Measurements from ENCODE around the gene CALML5. TPM values are rescaled to one million over a fixed set of nuclear protein-coding genes. Genes with fewer than 3 reads are reported as not detected.
A peak's percentile ranks its signal among the peaks of the same experiment; 100 is the strongest.

The CALML5 gene
- total and polyA plus RNA-seq, 9 of the 15 experiments (the other 6 are each of a cell fraction or from before 2014, with no cell fraction given): not detected

GRCh38 chr10:5522913-5523560, 23.7 kb upstream of the CALML5 start:
- CTCF ChIA-PET (ENCODE audit: low intra/inter-chr PET ratio): no interaction called here
- Histone ChIP-seq H3K27ac (ENCODE audit: extremely low read depth, low read depth, low read length) (no peak overlapping the region), H3K79me2 (ENCODE audit: control insufficient read depth, insufficient read depth, low read length) (no peaks in the 10 kb centered on the region), H3K9me1 (ENCODE audit: control insufficient read depth, insufficient read depth, low read length) (no peaks in the 10 kb centered on the region), H3K4me1 (replicated peaks in 1 of 2; ENCODE audit: control insufficient read depth in 2 of 2, insufficient read depth in 2 of 2, low read length in 2 of 2) (peaks cover 2 to 19% of the 10 kb centered on the region in 2 experiments; a peak in 3 of 5 replicates), H4K20me1 (replicated peaks; ENCODE audit: control insufficient read depth, insufficient read depth, low read length) (no peaks in the 10 kb centered on the region), H3K27me3 (ENCODE audit: control insufficient read depth in 2 of 2, insufficient read depth in 2 of 2, low read length in 2 of 2) (no peaks in the 10 kb centered on the region), H3K4me3 (no peak overlapping the region), H3K4me2 (ENCODE audit: insufficient read depth, low read length) (no peak overlapping the region), H3K36me3 (ENCODE audit: control insufficient read depth, insufficient read depth, low read length) (no peaks in the 10 kb centered on the region; the same call in 2 of the 3 replicates), H3K9ac (ENCODE audit: insufficient read depth in 1 of 2, low read depth in 2 of 2, low read length in 2 of 2) (peak overlapping the region in 1 of 2 experiments; percentile 54; a peak in 2 of 4 replicates), H3K9me3 (replicated peaks; ENCODE audit: control insufficient read depth, insufficient read depth, low read depth, low read length) (peaks cover 5% of the 10 kb centered on the region; the same call in 1 of the 2 replicates), H2AFZ (ENCODE audit: low read depth, low read length) (peak overlapping the region; percentile 33)
- intact Hi-C loops (cut with micrococcal nuclease): no loop called here
- WGBS (ENCODE audit: insufficient coverage, low coverage, missing lambda C conversion rate): 49% methylated on average over 6 of the region's 7 CpGs
- no TSS peak for BruUV-seq (replicated peaks)
- in situ Hi-C loops (cut with MboI): no loop called here
- TF ChIP-seq CTCF (IDR thresholded peaks at IDR 0.05 in 2 of 3, conservative IDR thresholded peaks at IDR 0.05 in 1 of 3; ENCODE audit: insufficient read depth in 2 of 3, low read depth in 1 of 3, low read length in 3 of 3) (peak; percentile 18 to 36 (median 28); a peak in 4 of 6 replicates), ESRRA (IDR thresholded peaks at IDR 0.05; ENCODE audit: borderline replicate concordance, low read depth) (0 out of 2 replicates have a peak, but pooled peaks have one; percentile 36), RBM39 (optimal IDR thresholded peaks at IDR 0.05; ENCODE audit: low read depth, low read length) (no peak), NRF1 (conservative IDR thresholded peaks at IDR 0.05 in 1 of 2, IDR thresholded peaks at IDR 0.05 in 1 of 2) (peak; percentile 31 to 50), MEF2A (IDR thresholded peaks at IDR 0.05; ENCODE audit: control insufficient read depth, low read depth, low read length) (no peak), ZNF436 (CRISPR knock-in tag; IDR thresholded peaks at IDR 0.05) (no peak), PATZ1 (CRISPR knock-in tag; IDR thresholded peaks at IDR 0.05; ENCODE audit: borderline replicate concordance) (no peak), RAD21 (CRISPR knock-in tag; conservative IDR thresholded peaks at IDR 0.05 in 1 of 2, IDR thresholded peaks at IDR 0.05 in 1 of 2) (0 out of 4 replicates have a peak, but pooled peaks of 1 of the 2 experiments have one; percentile 11), ZNF395 (CRISPR knock-in tag; IDR thresholded peaks at IDR 0.05) (no peak), BRCA1 (IDR thresholded peaks at IDR 0.05) (no peak), BRCA1 (CRISPR knock-in tag; IDR thresholded peaks at IDR 0.05) (no peak)
- DNase-seq (ENCODE audit: extremely low read depth in 1 of 4, low spot score in 3 of 4) (peak; percentile 28 to 48 (median 44)), FAIRE-seq (no peak), ATAC-seq (peak; percentile 89)
- POLR2A ChIA-PET: no interaction called here
